GM12872 (cell line): ENCODE data around the gene ULK1.

Experiments
- CTCF ChIP-seq: IDR thresholded peaks from 3 replicates; pipeline ENCODE4 v1.5.1; 2011; ENCODE audit warnings: low read depth, mild to moderate bottlenecking, low read length, moderate library complexity; ENCODE audit not compliant: insufficient read depth

The ULK1 gene

GRCh38 chr12:131920157-131920508 is 25.7 kb downstream of the ULK1 start:
- no peak for TF ChIP-seq CTCF

- TF ChIP-seq CTCF: no peak
These were observed 26.7 kb downstream of the ULK1 start for GRCh38 chr12:131920902-131921840.

GRCh38 chr12:131921866-131922769 is 27.7 kb downstream of the ULK1 start:
- no peak for TF ChIP-seq CTCF

- TF ChIP-seq CTCF: no peak
These were observed 28.4 kb downstream of the ULK1 start for GRCh38 chr12:131922772-131923171.

- TF ChIP-seq CTCF: no peak
These were observed 28.8 kb downstream of the ULK1 start for GRCh38 chr12:131923260-131923659.

- TF ChIP-seq CTCF: no peak
These were observed 33.0 kb downstream of the ULK1 start for GRCh38 chr12:131927110-131928079.
